Activated CD8-positive, alpha-beta T cell treated with anti-CD3 and anti-CD28 coated beads for 36 hours (primary cell): ENCODE data around the gene AOAH. TPM values are rescaled to one million over a fixed set of nuclear protein-coding genes. Genes with fewer than 3 reads are reported as not detected.

Source experiments
- ATAC-seq: fragments of 200-7000 bp; cut with Tn5 transposase; one replicate; pipeline ENCODE4 v1.10.0; 2021; ENCODE audit warnings: mild to moderate bottlenecking, moderate library complexity
- CTCF ChIA-PET: fragments of 350-600 bp; sonication (Branson Sonifier 250); formaldehyde crosslinking; loops from one replicate; lab custom pipeline; 2021; ENCODE audit warnings: antibody characterized with exemption; lab: Charles Lee
- POLR2A ChIA-PET: fragments of 350-600 bp; sonication (Branson Sonifier 250); formaldehyde crosslinking; loops from one replicate; lab custom pipeline; 2021; ENCODE audit warnings: antibody characterized with exemption; lab: Charles Lee
- DNase-seq: peaks from one replicate; pipeline ENCODE4 v3.0.0-alpha.2; 2020
- H3K27ac Mint-ChIP-seq: one replicate; pipeline ENCODE4 v1.8.0; 2021; ENCODE audit warnings: mild to moderate bottlenecking, mixed read lengths
- H3K27me3 Mint-ChIP-seq: one replicate; pipeline ENCODE4 v1.8.0; 2021; ENCODE audit warnings: mixed read lengths
- H3K36me3 Mint-ChIP-seq: one replicate; pipeline ENCODE4 v1.8.0; 2021; ENCODE audit warnings: low read depth, mixed read lengths
- H3K4me1 Mint-ChIP-seq: one replicate; pipeline ENCODE4 v1.8.0; 2021; ENCODE audit warnings: low read depth, mixed read lengths
- H3K4me3 Mint-ChIP-seq: one replicate; pipeline ENCODE4 v1.8.0; 2021; ENCODE audit warnings: mild to moderate bottlenecking, moderate library complexity, mixed read lengths
- H3K9me3 Mint-ChIP-seq: one replicate; pipeline ENCODE4 v1.8.0; 2021; ENCODE audit warnings: mixed read lengths
- intact Hi-C: fragments of 100-400 bp; cut with micrococcal nuclease; formaldehyde crosslinking; loops from one replicate; pipeline ENCODE4 v1.10.0; 2022
- total RNA-seq, 2 experiments: library from RNA; stranded (reverse); gene quantifications; one replicate each; pipeline ENCODE4 v1.2.3, GENCODE V29; 2021
- TF ChIP-seq, protein P1 (sequence below): fragments of 200-600 bp; IDR thresholded peaks from one replicate; pipeline ENCODE4 v1.8.0; 2022; ENCODE audit warnings: antibody characterized with exemption, mild to moderate bottlenecking

The AOAH gene
- total RNA-seq, 2 experiments from 2014 or later: 10.4 to 17.1 TPM

GRCh38 chr7:36749282-36749960 lies 25.1 kb upstream of the AOAH start:
- POLR2A ChIA-PET: no interaction called here

DNA sequence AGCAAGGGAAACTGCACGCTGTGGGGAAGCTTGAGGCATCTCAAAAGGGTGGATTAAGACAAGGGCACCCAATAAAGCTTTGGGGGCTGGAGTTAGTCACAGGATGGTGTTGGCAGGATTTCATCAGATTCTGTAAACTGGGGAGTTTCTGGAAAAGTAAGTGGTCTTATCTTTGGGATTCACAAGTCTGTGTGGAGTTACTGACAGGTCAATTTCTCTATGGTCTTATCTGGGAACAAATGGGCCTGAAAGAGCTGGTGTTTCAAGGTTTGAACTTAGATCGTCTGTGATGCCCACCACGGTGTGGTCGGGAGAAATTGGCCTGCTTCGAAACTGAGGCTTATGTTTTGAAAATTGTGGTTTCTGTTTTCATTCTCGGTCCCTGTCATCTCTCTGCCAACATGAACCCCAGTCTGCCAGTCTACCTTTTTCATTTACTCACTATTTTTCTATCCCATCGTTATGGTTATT lies 23.8 kb upstream of the AOAH start:
- Mint-ChIP-seq H3K27ac (peak overlapping the region; percentile 72), H3K9me3 (peaks cover 2% of the 10 kb centered on the region), H3K36me3 (no peaks in the 10 kb centered on the region), H3K4me1 (peaks cover 32% of the 10 kb centered on the region), H3K4me3 (peak overlapping the region; percentile 22), H3K27me3 (no peaks in the 10 kb centered on the region)
- ChIA-PET POLR2A (interaction anchor here (0.9 to 2.6 kb wide), 3 partner anchors 12 to 70 kb away, joined by 3 to 12 read pairs (median 3); no protein-coding TSS in a partner anchor), CTCF (interaction anchor here (0.9 to 2.3 kb wide), 9 partner anchors 8 to 260 kb away, joined by 3 to 8 read pairs (median 4); no protein-coding TSS in a partner anchor)
- TF ChIP-seq, protein P1, sequence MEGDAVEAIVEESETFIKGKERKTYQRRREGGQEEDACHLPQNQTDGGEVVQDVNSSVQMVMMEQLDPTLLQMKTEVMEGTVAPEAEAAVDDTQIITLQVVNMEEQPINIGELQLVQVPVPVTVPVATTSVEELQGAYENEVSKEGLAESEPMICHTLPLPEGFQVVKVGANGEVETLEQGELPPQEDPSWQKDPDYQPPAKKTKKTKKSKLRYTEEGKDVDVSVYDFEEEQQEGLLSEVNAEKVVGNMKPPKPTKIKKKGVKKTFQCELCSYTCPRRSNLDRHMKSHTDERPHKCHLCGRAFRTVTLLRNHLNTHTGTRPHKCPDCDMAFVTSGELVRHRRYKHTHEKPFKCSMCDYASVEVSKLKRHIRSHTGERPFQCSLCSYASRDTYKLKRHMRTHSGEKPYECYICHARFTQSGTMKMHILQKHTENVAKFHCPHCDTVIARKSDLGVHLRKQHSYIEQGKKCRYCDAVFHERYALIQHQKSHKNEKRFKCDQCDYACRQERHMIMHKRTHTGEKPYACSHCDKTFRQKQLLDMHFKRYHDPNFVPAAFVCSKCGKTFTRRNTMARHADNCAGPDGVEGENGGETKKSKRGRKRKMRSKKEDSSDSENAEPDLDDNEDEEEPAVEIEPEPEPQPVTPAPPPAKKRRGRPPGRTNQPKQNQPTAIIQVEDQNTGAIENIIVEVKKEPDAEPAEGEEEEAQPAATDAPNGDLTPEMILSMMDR: no peak
- ATAC-seq (peak; percentile 86), DNase-seq (peak; percentile 67)
- intact Hi-C loops: no loop called here

More at GRCh38 chr7:36749282-36749960, 25.1 kb upstream of the AOAH start:
- H3K36me3 Mint-ChIP-seq: no peaks in the 10 kb centered on the region
- H3K4me3 Mint-ChIP-seq: no peak overlapping the region
- DNase-seq (no peak), ATAC-seq (no peak)
- CTCF ChIA-PET: interaction anchor here (0.7 to 2.3 kb wide), 2 partner anchors 12 to 18 kb away, joined by 3 to 8 read pairs; no protein-coding TSS in a partner anchor
- intact Hi-C loops: no loop called here
- H3K27me3 Mint-ChIP-seq: no peaks in the 10 kb centered on the region
- TF ChIP-seq, protein P1: no peak
- H3K4me1 Mint-ChIP-seq: peaks cover 32% of the 10 kb centered on the region
- H3K27ac Mint-ChIP-seq: no peak overlapping the region
- H3K9me3 Mint-ChIP-seq: no peaks in the 10 kb centered on the region

- Mint-ChIP-seq H3K36me3 (no peaks in the 10 kb centered on the region), H3K27me3 (no peaks in the 10 kb centered on the region), H3K27ac (peak overlapping the region; percentile 72), H3K9me3 (peaks cover 2% of the 10 kb centered on the region), H3K4me1 (peaks cover 34% of the 10 kb centered on the region), H3K4me3 (peak overlapping the region; percentile 22)
- intact Hi-C loops: no loop called here
- CTCF ChIA-PET: interaction anchor here (1.0 to 2.3 kb wide), 9 partner anchors 9 to 434 kb away, joined by 3 to 8 read pairs (median 4); no protein-coding TSS in a partner anchor
- TF ChIP-seq, protein P1: no peak
- POLR2A ChIA-PET: interaction anchor here (0.6 to 2.6 kb wide), 5 partner anchors 12 to 386 kb away, joined by 3 to 12 read pairs (median 3); no protein-coding TSS in a partner anchor
- DNase-seq (no peak), ATAC-seq (no peak)
Measured at GRCh38 chr7:36747280-36748016, 23.2 kb upstream of the AOAH start.

DNA sequence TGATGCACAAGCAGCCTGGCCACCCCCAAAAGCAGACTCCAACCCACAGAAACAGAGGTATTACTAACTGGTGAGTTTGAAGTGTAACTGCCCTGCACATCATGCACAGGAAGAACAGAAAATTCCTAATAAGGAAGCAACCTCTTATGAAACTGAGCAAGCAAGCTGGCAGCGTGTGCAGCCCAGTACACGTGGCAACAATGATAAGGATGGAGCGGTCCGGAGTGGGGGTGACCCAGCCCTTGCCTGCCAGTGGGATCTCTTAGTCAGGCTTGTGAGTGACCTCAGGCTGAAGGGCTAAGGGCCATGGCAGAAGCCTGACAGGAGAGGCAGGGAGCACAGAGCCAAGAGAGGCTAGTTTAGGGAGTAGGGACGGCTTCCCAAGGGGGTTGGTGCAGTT lies 22.1 kb upstream of the AOAH start:
- no peak overlapping the region for H3K27ac Mint-ChIP-seq
- POLR2A ChIA-PET: interaction anchor here (0.7 to 2.6 kb wide), 2 partner anchors 11 to 388 kb away, joined by 3 to 12 read pairs; no protein-coding TSS in a partner anchor
- no peak overlapping the region for H3K4me3 Mint-ChIP-seq
- DNase-seq: no peak
- TF ChIP-seq, protein P1: no peak
- H3K4me1 Mint-ChIP-seq: peaks cover 34% of the 10 kb centered on the region
- no peaks in the 10 kb centered on the region for H3K27me3 Mint-ChIP-seq
- H3K9me3 Mint-ChIP-seq: peaks cover 2% of the 10 kb centered on the region
- CTCF ChIA-PET: interaction anchor here (1.1 to 1.4 kb wide), 2 partner anchors 10 to 436 kb away, joined by 3 to 4 read pairs; no protein-coding TSS in a partner anchor
- intact Hi-C loops: no loop called here
- no peak for ATAC-seq
- no peaks in the 10 kb centered on the region for H3K36me3 Mint-ChIP-seq
